Endothelial cell of umbilical vein (primary cell): Measurements from ENCODE around the gene KATNIP. TPM values are rescaled to one million over a fixed set of nuclear protein-coding genes. Genes with fewer than 3 reads are reported as not detected.

ENCODE experiments used
- BruUV-seq: library from RNA; stranded (reverse); fragments of 400-500 nt; replicated peaks from 2 replicates; lab custom pipeline; 2021; lab: Mats Ljungman, UMichigan
- CTCF ChIA-PET: fragments of 300-600, 350-600 bp; sonication (Branson Sonifier 250); formaldehyde crosslinking; loops from one replicate; lab custom pipeline; 2021; ENCODE audit warnings: antibody characterized with exemption, inconsistent platforms; lab: Charles Lee
- POLR2A ChIA-PET: fragments of 300-600, 350-600 bp; sonication (Branson Sonifier 250); formaldehyde crosslinking; loops from one replicate; lab custom pipeline; 2021; ENCODE audit warnings: antibody characterized with exemption, inconsistent platforms; lab: Charles Lee
- DNase-seq: peaks from one replicate; pipeline ENCODE4 v3.0.0-alpha.2; 2011; ENCODE audit warnings: low read depth, low spot score
- FAIRE-seq: peaks from 2 replicates; lab custom pipeline; 2011; peaks lifted over from hg19 to GRCh38; lab: Jason Lieb, UNC
- H2AFZ ChIP-seq: 2 replicates; pipeline ENCODE4 v1.6.0; 2012; ENCODE audit warnings: low read depth, low read length, control low read depth, inconsistent platforms
- H3K27ac ChIP-seq: 2 replicates; pipeline ENCODE4 v1.5.1; 2011; ENCODE audit warnings: low read depth, mild to moderate bottlenecking, control low read depth, low read length, moderate library complexity; ENCODE audit not compliant: insufficient read depth
- H3K27me3 ChIP-seq, 2 experiments: 2 replicates each; pipeline versions ENCODE4 v1.6.0 to v1.6.1; 2011; ENCODE audit warnings: low read length in 2 of 2, mixed read lengths in 1 of 2; ENCODE audit not compliant: control insufficient read depth in 2 of 2, insufficient read depth in 2 of 2
- H3K36me3 ChIP-seq, 2 experiments: 2 replicates in 1 of 2; 3 replicates in 1 of 2; pipeline ENCODE4 v1.5.1; 2011; ENCODE audit warnings: low read length in 2 of 2, mild to moderate bottlenecking in 1 of 2, moderate library complexity in 1 of 2; ENCODE audit not compliant: control insufficient read depth in 2 of 2, insufficient read depth in 2 of 2; ENCODE audit errors: extremely low read depth in 1 of 2
- H3K4me1 ChIP-seq: 3 replicates; pipeline ENCODE4 v1.5.1; 2011; ENCODE audit warnings: mild to moderate bottlenecking, low read length; ENCODE audit not compliant: control insufficient read depth, insufficient read depth; ENCODE audit errors: extremely low read depth
- H3K4me2 ChIP-seq: 2 replicates; pipeline ENCODE4 v1.6.1; 2011; ENCODE audit warnings: low read length, control low read depth, mixed read lengths; ENCODE audit not compliant: insufficient read depth
- H3K4me3 ChIP-seq, 3 experiments: fragments of 200-600 bp in 1 of 3; sonication (generic), shearing (Covaris generic) in 1 of 3; replicated peaks in 1 of 3; 2 replicates each; pipeline ENCODE4 v1.5.1; 2011 to 2016; ENCODE audit warnings: control low read depth in 3 of 3, low read length in 3 of 3, mild to moderate bottlenecking in 2 of 3, inconsistent platforms in 1 of 3, low read depth in 1 of 3, moderate library complexity in 1 of 3; ENCODE audit not compliant: insufficient read depth in 1 of 3
- H3K79me2 ChIP-seq: 2 replicates; pipeline ENCODE4 v1.6.0; 2012; ENCODE audit warnings: low read length, inconsistent platforms; ENCODE audit not compliant: control insufficient read depth, insufficient read depth
- H3K9ac ChIP-seq: replicated peaks from 2 replicates; pipeline ENCODE3; 2011; ENCODE audit warnings: low read length, control low read depth; ENCODE audit not compliant: insufficient read depth; ENCODE audit errors: extremely low read depth
- H3K9me1 ChIP-seq: replicated peaks from 3 replicates; pipeline ENCODE4 v1.6.0; 2011; ENCODE audit warnings: mild to moderate bottlenecking, low read length; ENCODE audit not compliant: control insufficient read depth, insufficient read depth; ENCODE audit errors: extremely low read depth
- H3K9me3 ChIP-seq: replicated peaks from 2 replicates; pipeline ENCODE4 v1.5.1; 2012; ENCODE audit warnings: low read length, inconsistent platforms; ENCODE audit not compliant: control insufficient read depth, insufficient read depth
- H4K20me1 ChIP-seq: replicated peaks from 2 replicates; pipeline ENCODE3; 2011; ENCODE audit warnings: mild to moderate bottlenecking, low read length; ENCODE audit not compliant: control insufficient read depth, insufficient read depth; ENCODE audit errors: extremely low read depth
- CTCF ChIP-seq, 2 donors: IDR thresholded peaks; 1 replicate in 1 of 2; 2 replicates in 1 of 2; pipeline ENCODE4 v1.5.1; 2011; ENCODE audit warnings: low read length in 2 of 2, mild to moderate bottlenecking in 2 of 2, moderate library complexity in 2 of 2, control low read depth in 1 of 2, inconsistent platforms in 1 of 2, low read depth in 1 of 2; ENCODE audit not compliant: insufficient read depth in 1 of 2; ENCODE audit errors: extremely low read depth in 1 of 2
- EZH2 ChIP-seq: IDR thresholded peaks from 2 replicates; pipeline ENCODE4 v1.6.1; 2012; ENCODE audit warnings: borderline replicate concordance, low read depth, mild to moderate bottlenecking, moderate library complexity, low read length, inconsistent platforms; ENCODE audit not compliant: severe bottlenecking
- JUN ChIP-seq: IDR thresholded peaks from 2 replicates; pipeline ENCODE4 v1.6.1; 2011; ENCODE audit warnings: borderline replicate concordance, low read depth; ENCODE audit not compliant: insufficient read length, insufficient read depth
- POLR2A ChIP-seq: IDR thresholded peaks from 2 replicates; pipeline ENCODE4 v1.6.1; 2012; ENCODE audit warnings: low read depth, mild to moderate bottlenecking, control low read depth, low read length
- POLR2AphosphoS5 ChIP-seq: IDR thresholded peaks from 2 replicates; pipeline ENCODE4 v1.6.1; 2012; ENCODE audit warnings: low read depth, mild to moderate bottlenecking, control low read depth, low read length, moderate library complexity; ENCODE audit not compliant: insufficient read depth
- dilution Hi-C: fragments of 300-500 bp; cut with MboI; formaldehyde crosslinking; loops from one replicate; pipeline ENCODE4 v1.15.0; 2019; ENCODE audit warnings: low sequenced_read_pairs; ENCODE audit not compliant: extremely low pct_ligation_motif_present
- intact Hi-C: fragments of 100-400 bp; cut with micrococcal nuclease; formaldehyde crosslinking; loops from one replicate; pipeline ENCODE4 v1.10.0; 2022
- polyA plus RNA-seq, 4 experiments: library from polyadenylated mRNA; depleted of rRNA in 3 of 4; stranded (reverse) in 3 of 4; unstranded in 1 of 4; fragments of >200 nt; gene quantifications; 2 replicates each; pipeline versions ENCODE4 v1.2.1 to v1.2.3, GENCODE V29; 2011 to 2012; ENCODE audit warnings: missing spikeins in 1 of 4
- total RNA-seq: library from RNA; stranded (reverse); gene quantifications from 2 replicates; pipeline ENCODE4 v1.2.3, GENCODE V29; 2021

The KATNIP gene
- total and polyA plus RNA-seq, 2 donors (not counting 3 experiments of a cell fraction or from before 2014, with no cell fraction given), result 14.7 to 30.7 TPM

DNA sequence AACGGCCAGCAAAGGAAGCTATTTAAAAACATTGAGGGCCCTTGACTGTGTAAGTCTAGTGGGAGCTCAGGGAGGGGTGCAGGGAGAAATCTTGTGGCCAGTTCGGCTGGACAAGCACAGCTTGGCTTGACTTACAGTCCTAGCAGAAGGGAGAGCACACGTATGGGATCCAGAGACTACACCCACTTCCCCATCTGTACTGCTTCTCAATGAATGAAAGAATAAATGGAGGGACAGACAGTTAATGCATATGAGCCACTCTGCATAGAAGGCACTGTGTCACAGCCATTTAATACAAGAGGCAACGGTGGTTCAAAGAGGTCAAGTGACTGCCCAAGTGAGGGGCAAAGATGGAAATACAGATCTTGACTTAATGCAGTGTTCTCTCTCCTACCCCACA, 15.7 kb upstream of the KATNIP start:
- POLR2A ChIA-PET, result no interaction called here
- dilution Hi-C loops (no loop called here), intact Hi-C loops (no loop called here)
- no peaks in the 10 kb centered on the region for H3K9me1 ChIP-seq
- H3K4me1 ChIP-seq, result peaks cover 2% of the 10 kb centered on the region
- no peak overlapping the region for H3K4me2 ChIP-seq
- no TSS peak for BruUV-seq
- H3K36me3 ChIP-seq, result peaks cover 21 to 36% of the 10 kb centered on the region in 2 experiments
- no peaks in the 10 kb centered on the region for H3K9me3 ChIP-seq
- H3K27me3 ChIP-seq, result no peaks in the 10 kb centered on the region
- DNase-seq (no peak), FAIRE-seq (no peak)
- no peak for TF ChIP-seq EZH2
- H3K4me3 ChIP-seq, result no peak overlapping the region
- H3K79me2 ChIP-seq, result no peaks in the 10 kb centered on the region
- H3K27ac ChIP-seq, result no peak overlapping the region
- H4K20me1 ChIP-seq, result no peaks in the 10 kb centered on the region
- H2AFZ ChIP-seq, result no peak overlapping the region
- CTCF ChIA-PET, result interaction anchor here (0.7 kb wide), 1 partner anchor 17 kb away, joined by 3 read pairs; no protein-coding TSS in a partner anchor
- H3K9ac ChIP-seq, result no peak overlapping the region

DNA sequence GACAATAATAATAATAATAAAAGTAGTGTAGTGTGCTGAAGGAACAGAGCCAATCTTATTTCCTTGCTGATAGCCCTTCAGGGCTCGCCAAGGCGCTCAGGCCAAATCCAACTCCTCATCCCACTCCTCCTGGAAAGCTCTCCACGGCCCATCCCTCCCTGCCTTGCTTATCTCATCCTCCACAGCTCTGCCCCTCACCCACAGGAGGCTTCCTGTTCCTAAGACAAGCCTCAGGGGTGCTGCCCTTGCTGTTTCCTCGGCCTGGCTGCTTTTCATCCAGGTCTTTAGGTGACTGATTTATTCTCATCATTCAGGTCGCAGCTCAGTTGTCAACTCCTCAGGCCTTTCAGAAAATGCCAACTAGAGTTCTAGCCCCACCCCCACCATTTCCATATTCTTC, 11.4 kb upstream of the KATNIP start:
- Histone ChIP-seq H3K4me1 (peaks cover 2% of the 10 kb centered on the region), H3K4me2 (no peak overlapping the region), H3K79me2 (no peaks in the 10 kb centered on the region), H2AFZ (no peak overlapping the region), H3K9me1 (no peaks in the 10 kb centered on the region), H3K4me3 (no peak overlapping the region), H3K27ac (no peak overlapping the region), H3K36me3 (peaks cover 21 to 35% of the 10 kb centered on the region in 2 experiments), H4K20me1 (no peaks in the 10 kb centered on the region), H3K27me3 (no peaks in the 10 kb centered on the region), H3K9ac (no peak overlapping the region), H3K9me3 (no peaks in the 10 kb centered on the region)
- CTCF ChIA-PET, result interaction anchor here (0.9 to 1.5 kb wide), 3 partner anchors 9 to 328 kb away, joined by 3 read pairs; no protein-coding TSS in a partner anchor
- DNase-seq (peak; percentile 78), FAIRE-seq (no peak)
- BruUV-seq, result no TSS peak
- dilution Hi-C loops, result no loop called here
- POLR2A ChIA-PET, result no interaction called here
- TF ChIP-seq POLR2A (no peak), CTCF (IDR thresholded peaks at IDR 0.05; ENCODE audit: extremely low read depth in 1 of 2, insufficient read depth in 1 of 2, low read depth in 1 of 2, low read length in 2 of 2) (no peak), JUN (no peak), POLR2AphosphoS5 (peak; percentile 7)
- intact Hi-C loops, result no loop called here
